GM18951 (cell line): ENCODE data around the gene ERC2.

Experiments
- POLR2A ChIP-seq: IDR thresholded peaks from 4 replicates; pipeline ENCODE4 v1.6.1; 2011; ENCODE audit warnings: mild to moderate bottlenecking; ENCODE audit not compliant: insufficient read length, insufficient read depth; ENCODE audit errors: extremely low read depth
- in situ Hi-C: fragments of 300-500 bp; cut with MboI; formaldehyde crosslinking; loops from one replicate; pipeline ENCODE4 v1.12.0; 2022; ENCODE audit warnings: low sequenced_read_pairs, mixed read lengths, inconsistent platforms; ENCODE audit not compliant: unreplicated experiment

Gene ERC2

GRCh38 chr3:56144805-56145204 is 323.5 kb downstream of the ERC2 start:
- no peak for TF ChIP-seq POLR2A
- in situ Hi-C loops: no loop called here

- TF ChIP-seq POLR2A: no peak
- in situ Hi-C loops: no loop called here
These were observed 330.9 kb downstream of the ERC2 start for GRCh38 chr3:56137415-56137814.

DNA sequence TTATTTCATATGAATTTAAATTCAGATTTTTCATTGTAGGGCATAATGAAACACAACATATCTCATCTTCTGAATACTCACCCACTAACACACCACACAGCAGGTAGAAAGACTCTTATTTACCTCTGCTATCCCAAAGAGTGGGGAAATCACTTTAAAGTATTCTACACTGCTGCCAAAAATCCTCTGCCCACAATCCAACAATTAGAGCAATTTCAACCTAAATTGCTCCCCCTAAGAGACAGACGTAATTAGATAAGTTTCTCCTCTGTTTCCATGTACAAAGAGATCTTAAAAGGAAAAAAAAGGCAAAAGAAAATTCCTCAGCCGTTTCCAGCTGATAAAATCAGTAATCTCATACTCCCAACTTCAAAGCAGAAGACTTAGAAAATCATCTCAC is 331.8 kb downstream of the ERC2 start:
- in situ Hi-C loops: no loop called here
- TF ChIP-seq POLR2A: no peak

GRCh38 chr3:56135941-56136340 is 332.3 kb downstream of the ERC2 start:
- in situ Hi-C loops: no loop called here

DNA sequence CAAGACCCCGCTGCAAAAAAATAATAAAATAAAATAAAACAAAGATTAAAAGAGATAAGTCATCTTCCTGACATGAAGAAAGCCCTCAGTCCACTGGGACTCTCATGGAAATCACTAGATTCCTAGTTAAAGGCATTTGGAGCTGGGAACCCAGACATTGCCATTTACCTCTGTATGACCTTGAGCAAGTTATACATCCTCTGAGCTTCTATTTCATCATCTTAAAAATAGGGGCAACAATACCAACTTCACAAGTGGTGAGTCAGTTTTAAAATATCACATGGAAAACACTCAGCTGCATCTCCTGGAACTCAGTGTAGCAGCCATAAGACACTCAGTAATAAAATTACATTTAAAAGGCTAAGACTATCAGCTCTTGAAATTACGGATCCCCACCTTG is 334.8 kb downstream of the ERC2 start:
- TF ChIP-seq POLR2A: no peak
- in situ Hi-C loops: no loop called here

More at GRCh38 chr3:56135941-56136340, 332.3 kb downstream of the ERC2 start:
- no peak for TF ChIP-seq POLR2A

DNA sequence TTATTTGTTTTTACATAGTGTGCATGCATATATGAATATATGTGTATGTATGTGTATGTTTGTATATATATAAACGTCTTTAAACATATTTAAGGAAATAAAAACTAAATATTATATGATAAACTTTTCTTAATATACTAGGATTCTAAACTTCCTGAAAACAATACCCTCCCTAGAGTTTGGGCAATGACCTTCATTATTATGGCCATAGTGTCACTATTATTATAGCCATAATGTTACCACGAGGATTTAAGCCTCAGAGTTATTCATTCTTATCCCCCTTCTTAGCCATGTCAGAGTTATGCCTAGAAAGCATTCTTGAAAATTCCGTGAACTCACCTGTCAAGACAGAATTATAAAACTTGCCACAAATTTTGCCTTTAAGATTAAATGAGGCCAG is 335.5 kb downstream of the ERC2 start:
- in situ Hi-C loops: no loop called here
- no peak for TF ChIP-seq POLR2A

- no peak for TF ChIP-seq POLR2A
- in situ Hi-C loops: no loop called here
These were observed 336.2 kb downstream of the ERC2 start for GRCh38 chr3:56131974-56132590.

DNA sequence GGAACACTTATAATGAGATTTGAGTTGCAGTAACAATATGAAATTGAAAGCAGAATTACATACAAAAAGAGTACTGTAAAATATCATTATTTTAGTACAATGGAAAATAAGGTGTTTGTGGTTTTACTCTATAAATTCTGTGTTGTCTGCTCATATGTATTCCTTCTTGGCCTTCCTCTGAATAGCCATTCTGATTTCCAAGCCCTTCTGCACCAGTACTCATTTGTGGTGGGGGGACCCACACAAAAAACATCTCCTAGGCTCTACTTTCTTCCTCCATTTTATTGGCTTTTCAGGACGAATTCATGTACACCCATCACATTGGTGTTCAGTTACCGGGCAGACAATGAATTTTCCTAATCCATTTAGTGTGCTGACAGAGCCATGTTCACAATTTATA is 338.2 kb downstream of the ERC2 start:
- TF ChIP-seq POLR2A: no peak
- in situ Hi-C loops: no loop called here

DNA sequence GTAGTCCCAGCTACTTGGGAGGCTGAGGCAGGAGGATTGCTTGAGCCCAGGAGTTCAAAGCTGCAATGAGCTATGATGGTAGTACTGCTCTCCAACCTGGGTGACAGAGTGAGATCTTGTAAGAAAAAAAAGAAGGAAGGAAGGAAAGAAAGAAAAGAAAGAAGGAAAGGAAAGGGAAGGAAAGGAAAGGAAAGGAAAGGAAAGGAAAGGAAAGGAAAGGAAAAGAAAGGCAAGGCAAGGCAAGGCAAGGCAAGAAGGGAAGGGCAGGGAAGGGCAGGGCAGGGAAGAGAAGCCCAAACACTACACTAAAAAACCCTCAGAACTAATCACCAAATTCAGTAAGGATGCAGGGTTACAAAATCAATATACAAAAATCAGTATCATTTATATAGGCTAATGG is 341.6 kb downstream of the ERC2 start:
- no peak for TF ChIP-seq POLR2A
- in situ Hi-C loops: no loop called here

DNA sequence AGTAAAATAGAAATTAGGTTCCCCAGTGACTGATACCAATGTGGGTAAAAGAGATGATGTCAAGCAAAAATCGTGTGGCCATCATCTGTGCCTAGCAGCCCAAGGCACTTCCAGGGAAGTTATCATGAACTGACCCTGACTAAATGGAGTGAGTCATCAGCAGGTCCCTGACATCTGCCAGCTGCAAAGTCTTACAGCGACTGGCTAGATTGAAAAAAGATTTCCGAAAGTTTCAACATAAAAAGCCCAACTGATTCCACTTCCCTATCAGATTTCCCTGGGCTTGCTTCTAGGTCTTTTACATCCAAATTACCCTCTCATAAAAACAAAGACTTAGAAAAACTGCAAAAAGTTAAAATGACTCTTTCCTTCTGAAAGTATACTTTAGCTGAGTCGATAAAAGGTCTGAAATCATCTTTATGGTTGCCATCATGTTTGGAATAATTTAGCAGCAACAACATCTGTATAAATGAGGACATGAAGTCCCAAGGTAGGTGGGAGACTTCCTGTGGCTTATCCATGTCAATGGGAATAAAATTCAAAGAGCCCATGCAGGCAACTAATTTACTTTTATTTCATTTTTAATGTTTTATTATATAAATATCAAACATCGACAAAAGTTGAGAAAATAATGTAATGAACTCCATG is 342.8 kb downstream of the ERC2 start:
- TF ChIP-seq POLR2A: no peak
- in situ Hi-C loops: no loop called here

DNA sequence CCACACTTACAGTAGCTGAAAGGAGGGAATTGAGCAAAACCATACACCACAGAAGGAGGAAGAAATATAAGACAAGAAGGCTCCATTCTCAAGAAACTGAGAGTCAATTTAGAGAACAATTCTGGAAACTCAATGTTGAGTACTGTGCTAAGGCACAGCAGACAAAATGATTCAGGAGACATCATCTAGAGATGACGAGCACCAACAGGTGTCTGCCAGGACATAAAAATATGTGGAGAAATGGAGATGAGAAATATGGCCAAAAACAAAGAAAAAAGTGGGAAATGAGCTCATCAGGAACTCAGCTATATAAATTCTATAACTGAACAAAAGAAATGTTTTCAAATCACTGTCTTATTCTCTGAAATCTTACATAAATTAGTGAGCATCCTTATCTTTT is 343.7 kb downstream of the ERC2 start:
- no peak for TF ChIP-seq POLR2A
- in situ Hi-C loops: no loop called here

- in situ Hi-C loops: no loop called here
- no peak for TF ChIP-seq POLR2A
These were observed 344.8 kb downstream of the ERC2 start for GRCh38 chr3:56123487-56123886.

GRCh38 chr3:56122911-56123310 is 345.4 kb downstream of the ERC2 start:
- TF ChIP-seq POLR2A: no peak
- in situ Hi-C loops: no loop called here

DNA sequence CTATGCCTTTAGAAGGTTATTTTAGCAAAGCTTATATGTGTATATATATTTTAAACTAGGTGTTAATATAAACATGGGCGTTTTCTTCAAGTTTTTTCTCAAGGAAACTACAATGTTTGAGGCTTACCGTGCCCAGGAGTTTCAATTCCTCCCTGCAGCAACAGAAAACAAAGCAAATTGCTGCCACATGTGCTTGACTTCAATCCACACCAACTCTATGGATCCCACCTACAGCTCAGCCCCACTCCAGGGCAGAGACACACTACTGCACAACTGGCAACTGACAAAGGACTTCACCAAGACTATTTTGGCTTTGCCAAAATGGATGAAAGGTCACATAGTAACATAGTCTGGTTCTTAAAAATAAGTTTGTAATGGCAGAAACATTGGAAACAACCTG is 346.6 kb downstream of the ERC2 start:
- in situ Hi-C loops: no loop called here
- TF ChIP-seq POLR2A: no peak
